HuH-7 (cell line): ENCODE data around the gene CFAP410.
A peak's percentile ranks its signal among the peaks of the same experiment; 100 is the strongest.

Source experiments
- DNase-seq: peaks from one replicate; pipeline ENCODE4 v3.0.0; 2011; ENCODE audit warnings: low spot score

Gene CFAP410

GRCh38 chr21:44316277-44316900 lies 22.8 kb downstream of the CFAP410 start:
- DNase-seq: no peak

GRCh38 chr21:44315691-44316203 lies 23.4 kb downstream of the CFAP410 start:
- DNase-seq: no peak

GRCh38 chr21:44314561-44314960 lies 24.6 kb downstream of the CFAP410 start:
- no peak for DNase-seq

GRCh38 chr21:44314128-44314527 lies 25.1 kb downstream of the CFAP410 start:
- no peak for DNase-seq

- DNase-seq: no peak
Observed at GRCh38 chr21:44313451-44313850, 25.7 kb downstream of the CFAP410 start.

GRCh38 chr21:44312716-44313115 lies 26.5 kb downstream of the CFAP410 start:
- DNase-seq: no peak

- DNase-seq: no peak
Observed at GRCh38 chr21:44312089-44312488, 27.1 kb downstream of the CFAP410 start.

GRCh38 chr21:44310628-44311507 lies 28.3 kb downstream of the CFAP410 start:
- DNase-seq: no peak

- DNase-seq: no peak
Observed at GRCh38 chr21:44306936-44307704, 32.1 kb downstream of the CFAP410 start.

GRCh38 chr21:44305691-44306090 lies 33.5 kb downstream of the CFAP410 start:
- no peak for DNase-seq

- peak; percentile 88 for DNase-seq
Observed at GRCh38 chr21:44304877-44305293, 34.3 kb downstream of the CFAP410 start.

GRCh38 chr21:44304011-44304616 lies 35.1 kb downstream of the CFAP410 start:
- DNase-seq: no peak

GRCh38 chr21:44303490-44303981 lies 35.7 kb downstream of the CFAP410 start:
- DNase-seq: peak; percentile 80

GRCh38 chr21:44302573-44303401 lies 36.4 kb downstream of the CFAP410 start:
- DNase-seq: peak; percentile 86

GRCh38 chr21:44301961-44302406 lies 37.2 kb downstream of the CFAP410 start:
- no peak for DNase-seq

- no peak for DNase-seq
Observed at GRCh38 chr21:44301141-44301540, 38.0 kb downstream of the CFAP410 start.

GRCh38 chr21:44300262-44300959 lies 38.8 kb downstream of the CFAP410 start:
- DNase-seq: peak; percentile 66

GRCh38 chr21:44299458-44300261 lies 39.5 kb downstream of the CFAP410 start, which contains the start of gene PFKL:
Gene PFKL (plus strand): TSS chr21:44300053. CDS start chr21:44300106, 53 bp downstream.
- DNase-seq: peak; percentile 88

GRCh38 chr21:44299085-44299457 lies 40.1 kb downstream of the CFAP410 start:
- DNase-seq: no peak
